GM10248 (cell line): Measurements from ENCODE around the gene DNAJA2.

ENCODE experiments used
- CTCF ChIA-PET: fragments of 300-600 bp; sonication (Branson Sonifier 250); formaldehyde crosslinking; extraction: SDS; loops from one replicate; lab custom pipeline; 2021; ENCODE audit warnings: antibody characterized with exemption; lab: Yijun Ruan, JAX
- POLR2A ChIA-PET: fragments of 350-650 bp; sonication (Branson Sonifier 250); formaldehyde crosslinking; extraction: SDS; loops from one replicate; lab custom pipeline; 2020; ENCODE audit warnings: antibody characterized with exemption; lab: Yijun Ruan, JAX
- DNase-seq: peaks from one replicate; pipeline ENCODE4 v3.0.0; 2012; ENCODE audit errors: extremely low spot score
- TF ChIP-seq, protein P1 (sequence below): IDR thresholded peaks from 2 replicates; pipeline ENCODE4 v1.5.1; 2012; ENCODE audit warnings: mild to moderate bottlenecking, low read depth; ENCODE audit errors: extremely low read depth, missing control alignments, control extremely low read depth

Gene DNAJA2

DNA sequence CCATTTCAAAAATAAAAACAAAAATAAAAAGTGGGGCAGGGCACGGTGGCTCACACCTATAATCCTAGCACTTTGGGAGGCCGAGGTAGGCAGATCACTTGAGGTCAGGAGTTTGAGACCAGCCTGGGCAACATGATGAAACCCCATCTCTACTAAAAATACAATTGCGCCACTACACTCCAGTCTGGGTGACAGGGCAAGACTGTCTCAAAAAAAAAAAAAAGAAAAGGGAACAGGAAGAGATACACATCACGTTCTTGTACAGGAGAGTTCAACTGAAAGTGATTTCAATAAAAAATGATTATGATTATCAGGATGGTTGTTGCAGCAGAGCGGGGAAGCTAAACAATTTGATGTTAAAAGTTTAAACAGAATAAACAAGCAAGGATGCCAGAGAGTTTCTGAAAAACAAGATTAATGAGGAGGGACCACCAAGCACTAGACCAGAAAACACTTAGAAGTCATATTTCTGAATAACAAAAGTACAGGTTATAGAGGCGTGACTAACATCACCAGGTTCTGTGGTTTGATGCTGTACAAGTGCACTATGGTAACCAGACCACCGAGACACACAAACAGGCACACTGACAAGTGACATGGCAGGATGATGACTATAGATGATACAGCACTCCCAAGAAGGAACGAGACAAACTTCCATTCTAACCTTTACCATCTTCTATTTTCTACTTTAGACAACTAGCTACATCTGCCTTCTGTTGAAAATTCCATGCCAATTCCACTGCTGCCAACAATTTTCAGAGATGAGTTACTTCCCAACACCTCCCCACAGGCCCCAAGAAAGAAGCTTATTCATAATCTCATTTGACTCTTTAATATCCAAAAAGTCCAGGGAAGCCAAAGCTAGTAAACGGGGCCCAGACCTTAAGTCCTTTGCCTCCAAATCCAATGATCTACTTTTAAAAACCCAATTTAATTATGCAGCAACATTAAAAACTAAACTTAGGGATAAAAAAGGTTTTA is 11.8 kb downstream of the DNAJA2 start:
- TF ChIP-seq, protein P1, sequence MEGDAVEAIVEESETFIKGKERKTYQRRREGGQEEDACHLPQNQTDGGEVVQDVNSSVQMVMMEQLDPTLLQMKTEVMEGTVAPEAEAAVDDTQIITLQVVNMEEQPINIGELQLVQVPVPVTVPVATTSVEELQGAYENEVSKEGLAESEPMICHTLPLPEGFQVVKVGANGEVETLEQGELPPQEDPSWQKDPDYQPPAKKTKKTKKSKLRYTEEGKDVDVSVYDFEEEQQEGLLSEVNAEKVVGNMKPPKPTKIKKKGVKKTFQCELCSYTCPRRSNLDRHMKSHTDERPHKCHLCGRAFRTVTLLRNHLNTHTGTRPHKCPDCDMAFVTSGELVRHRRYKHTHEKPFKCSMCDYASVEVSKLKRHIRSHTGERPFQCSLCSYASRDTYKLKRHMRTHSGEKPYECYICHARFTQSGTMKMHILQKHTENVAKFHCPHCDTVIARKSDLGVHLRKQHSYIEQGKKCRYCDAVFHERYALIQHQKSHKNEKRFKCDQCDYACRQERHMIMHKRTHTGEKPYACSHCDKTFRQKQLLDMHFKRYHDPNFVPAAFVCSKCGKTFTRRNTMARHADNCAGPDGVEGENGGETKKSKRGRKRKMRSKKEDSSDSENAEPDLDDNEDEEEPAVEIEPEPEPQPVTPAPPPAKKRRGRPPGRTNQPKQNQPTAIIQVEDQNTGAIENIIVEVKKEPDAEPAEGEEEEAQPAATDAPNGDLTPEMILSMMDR = no peak
- ChIA-PET CTCF (interaction anchor here (0.9 to 3.9 kb wide), 8 partner anchors 12 to 288 kb away, joined by 3 to 21 read pairs (median 8); partner anchors contain the start of genes DNAJA2 and NETO2), POLR2A (no interaction called here)
- DNase-seq = no peak

DNA sequence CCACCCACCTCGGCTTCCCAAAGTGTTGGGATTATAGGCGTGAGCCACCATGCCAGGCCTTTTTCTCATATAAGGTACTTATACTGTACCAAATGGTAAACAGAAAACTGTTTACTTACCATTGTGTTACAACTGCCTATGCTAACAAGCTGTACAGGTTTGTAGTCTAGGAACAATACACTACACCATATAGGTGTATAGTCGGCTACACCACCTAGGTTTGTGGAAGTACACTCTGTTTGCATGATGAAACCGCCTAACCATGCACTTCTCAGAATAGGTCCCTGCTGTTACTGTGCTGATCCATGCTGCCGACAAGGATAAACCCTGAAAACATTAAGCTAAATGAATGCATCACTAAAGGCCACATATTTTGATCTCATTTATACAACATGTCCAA is 18.9 kb downstream of the DNAJA2 start:
- DNase-seq = no peak
- TF ChIP-seq, protein P1 = no peak
- ChIA-PET POLR2A (no interaction called here), CTCF (interaction anchor here (1.5 kb wide), 1 partner anchor 13 kb away, joined by 3 read pairs; no protein-coding TSS in a partner anchor)

DNA sequence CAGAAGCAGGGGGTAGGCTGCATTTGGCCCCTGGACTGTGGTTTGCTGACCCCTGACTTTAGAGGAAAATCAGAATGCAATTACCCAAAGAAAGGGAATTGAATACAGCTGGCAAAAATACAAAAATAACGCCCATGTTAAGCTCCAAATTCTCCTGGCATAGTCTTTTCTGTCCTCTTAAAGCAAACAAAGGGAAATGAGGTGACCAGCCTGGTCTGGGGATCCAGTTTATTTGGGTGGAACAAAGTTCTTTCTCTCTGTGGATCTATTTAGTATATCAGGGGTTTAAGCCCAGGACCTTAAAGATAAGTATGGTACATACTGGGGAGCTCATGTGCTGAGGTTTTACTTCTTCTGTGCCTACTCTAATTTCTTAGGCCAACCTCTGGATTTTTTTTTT is 23.5 kb downstream of the DNAJA2 start:
- ChIA-PET CTCF (interaction anchor here (1.2 to 3.3 kb wide), 5 partner anchors 9 to 1215 kb away, joined by 3 to 15 read pairs (median 12); partner anchors contain the start of gene NETO2), POLR2A (no interaction called here)
- no peak for DNase-seq
- TF ChIP-seq, protein P1 = no peak

DNA sequence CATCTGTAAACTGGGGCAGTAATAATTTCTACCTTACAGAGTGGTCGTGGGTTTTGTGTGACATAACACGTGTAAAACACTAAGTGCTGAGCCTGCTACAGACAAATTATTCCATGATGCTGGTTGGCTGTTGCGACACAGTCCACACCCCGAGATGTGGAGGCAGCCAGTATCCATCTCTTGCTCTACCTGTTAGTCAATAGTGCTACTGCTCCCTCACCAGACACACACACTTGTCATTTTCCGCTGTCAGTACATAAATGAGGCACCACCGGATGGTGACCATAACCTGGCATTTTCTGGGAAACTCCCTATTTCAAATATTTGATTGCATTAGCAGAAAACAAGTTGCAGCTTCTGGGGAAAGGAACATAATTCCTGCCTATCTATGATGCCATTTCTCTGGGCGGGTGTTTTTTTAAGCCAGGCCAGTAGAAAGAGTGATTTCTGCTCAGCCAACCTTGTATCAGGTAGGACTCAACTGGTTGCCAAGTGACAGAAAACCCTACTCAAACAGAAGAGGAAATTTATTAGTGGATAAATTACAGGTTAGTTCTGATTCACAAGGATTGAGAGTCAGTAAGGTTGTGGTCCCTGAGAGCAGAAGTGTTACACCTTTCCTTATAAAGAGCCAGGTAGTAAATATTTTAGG is 24.1 kb downstream of the DNAJA2 start:
- POLR2A ChIA-PET = interaction anchor here (0.5 to 0.9 kb wide), 2 partner anchors 89 to 102 kb away, joined by 3 read pairs; no protein-coding TSS in a partner anchor
- TF ChIP-seq, protein P1 = no peak
- CTCF ChIA-PET = interaction anchor here (1.0 to 3.3 kb wide), 16 partner anchors 9 to 1674 kb away, joined by 3 to 17 read pairs (median 6); no protein-coding TSS in a partner anchor
- no peak for DNase-seq

DNA sequence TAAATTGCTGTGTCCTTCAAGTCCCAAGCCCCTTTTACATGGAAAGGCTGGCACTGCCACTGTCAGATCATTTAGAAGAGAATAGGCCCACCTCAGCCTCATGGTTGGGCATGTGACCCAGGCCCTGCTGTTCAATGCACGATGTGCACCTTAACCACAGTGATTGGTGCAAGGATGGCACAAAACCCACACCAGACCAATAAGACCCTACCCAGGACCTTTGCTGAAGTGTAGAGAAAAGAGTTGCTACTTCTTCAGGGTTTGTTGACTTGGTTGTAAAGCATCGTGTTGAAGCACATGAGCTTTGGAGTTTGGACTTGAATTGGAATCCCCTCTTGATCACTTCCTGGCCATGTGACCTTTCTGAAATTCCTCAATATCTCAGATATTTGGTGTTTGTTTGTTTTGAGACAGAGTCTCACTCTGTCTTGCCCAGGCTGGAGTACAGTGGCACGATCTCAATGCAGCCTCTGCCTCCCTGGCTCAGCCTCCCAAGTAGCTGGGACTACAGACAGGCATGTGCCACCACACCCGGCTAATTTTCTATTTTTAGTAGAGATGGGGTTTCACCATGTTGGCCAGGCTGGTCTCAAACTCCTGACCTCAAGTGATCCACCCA is 24.8 kb downstream of the DNAJA2 start:
- ChIA-PET POLR2A (interaction anchor here (0.5 to 0.9 kb wide), 3 partner anchors 27 to 103 kb away, joined by 3 read pairs; no protein-coding TSS in a partner anchor), CTCF (interaction anchor here (0.7 to 2.8 kb wide), 28 partner anchors 8 to 1675 kb away, joined by 3 to 17 read pairs (median 5); partner anchors contain the start of genes DNAJA2 and NETO2)
- no peak for DNase-seq
- TF ChIP-seq, protein P1 = no peak
